Measurements from ENCODE around the gene TFR2.
A peak's percentile ranks its signal among the peaks of the same experiment; 100 is the strongest.

The TFR2 gene

GRCh38 chr7:100611983-100612729, 29.2 kb downstream of the TFR2 start, which contains the start of gene MOSPD3:
Gene MOSPD3, plus strand, starts transcription at chr7:100612540. Its CDS starts 252 bp downstream, at chr7:100612792.
- peak; percentile 97 for DNase-seq

- DNase-seq: no peak
These were observed 31.4 kb downstream of the TFR2 start for GRCh38 chr7:100609958-100610357.

- DNase-seq: no peak
These were observed 34.2 kb downstream of the TFR2 start for GRCh38 chr7:100607111-100607510.

- no peak for DNase-seq
These were observed 35.0 kb downstream of the TFR2 start for GRCh38 chr7:100606313-100606712.

GRCh38 chr7:100604976-100605911, 36.1 kb downstream of the TFR2 start:
- DNase-seq: peak; percentile 20 to 36

- DNase-seq: peak; percentile 63 to 71
These were observed 37.0 kb downstream of the TFR2 start for GRCh38 chr7:100604028-100604975.

GRCh38 chr7:100603726-100604027, 37.7 kb downstream of the TFR2 start:
- no peak for DNase-seq

- DNase-seq: no peak
These were observed 38.2 kb downstream of the TFR2 start for GRCh38 chr7:100602889-100603725.

GRCh38 chr7:100600730-100601038, 40.7 kb downstream of the TFR2 start:
- no peak for DNase-seq

- DNase-seq: no peak
These were observed 41.2 kb downstream of the TFR2 start for GRCh38 chr7:100599911-100600729.

- no peak for DNase-seq
These were observed 42.9 kb downstream of the TFR2 start for GRCh38 chr7:100598425-100598824.

GRCh38 chr7:100595188-100595587, 46.2 kb downstream of the TFR2 start:
- no peak for DNase-seq

- DNase-seq: no peak
These were observed 49.8 kb downstream of the TFR2 start for GRCh38 chr7:100591596-100591995.

- DNase-seq: no peak
These were observed 51.1 kb downstream of the TFR2 start for GRCh38 chr7:100590077-100590737.

- DNase-seq: no peak
These were observed 51.9 kb downstream of the TFR2 start for GRCh38 chr7:100589341-100589947.

GRCh38 chr7:100588438-100588837, 52.9 kb downstream of the TFR2 start:
- no peak for DNase-seq

GRCh38 chr7:100586266-100587025, 54.9 kb downstream of the TFR2 start, which contains the start of gene FBXO24:
Gene FBXO24, plus strand, starts transcription at chr7:100586328. Its CDS starts 298 bp downstream, at chr7:100586626.
- peak; percentile 98 for DNase-seq

GRCh38 chr7:100585511-100586265, 55.7 kb downstream of the TFR2 start, which contains the start of gene LRCH4:
Gene LRCH4, minus strand, starts transcription at chr7:100586129. Its CDS starts 29 bp downstream, at chr7:100586100.
- peak; percentile 44 to 53 for DNase-seq

Measured in activated CD4-positive, alpha-beta T cell treated with anti-CD3 and anti-CD28 coated beads for 4 hours (primary cell).